K562 (cell line): Measurements from ENCODE around the gene DCP1B. TPM values are rescaled to one million over a fixed set of nuclear protein-coding genes. Genes with fewer than 3 reads are reported as not detected.
A peak's percentile ranks its signal among the peaks of the same experiment; 100 is the strongest.

Source experiments
- ATAC-seq: fragments of 200-7000 bp; cut with Tn5 transposase; 3 replicates; pipeline ENCODE4 v1.9.1; 2020; ENCODE audit warnings: moderate library complexity
- BruUV-seq: library from RNA; stranded (reverse); fragments of 400-500 nt; replicated peaks from 2 replicates; lab custom pipeline; 2021; lab: Mats Ljungman, UMichigan
- CTCF ChIA-PET: fragments of 300-600 bp; formaldehyde crosslinking; extraction: SDS; loops from one replicate; lab custom pipeline; 2021; ENCODE audit warnings: low intra/inter-chr PET ratio; lab: Yijun Ruan, JAX
- POLR2A ChIA-PET: fragments of 300-600, 350-650 bp; sonication (Branson Sonifier 250); formaldehyde crosslinking; extraction: SDS; loops from one replicate; lab custom pipeline; 2021; ENCODE audit warnings: antibody characterized with exemption, inconsistent platforms; lab: Yijun Ruan, JAX
- DNase-seq, 4 experiments: peaks; one replicate each; pipeline versions ENCODE4 v3.0.0 to v3.0.0-alpha.2; 2011 to 2018; ENCODE audit warnings: low spot score in 3 of 4, mixed read lengths in 3 of 4; ENCODE audit errors: extremely low read depth in 1 of 4
- FAIRE-seq: peaks from 2 replicates; lab custom pipeline; 2011; peaks lifted over from hg19 to GRCh38; lab: Jason Lieb, UNC
- H2AFZ ChIP-seq: 2 replicates; pipeline ENCODE4 v1.6.0; 2011; ENCODE audit warnings: low read depth, low read length, control low read depth, inconsistent platforms
- H3K27ac ChIP-seq: fragments of 200-600 bp; 3 replicates; pipeline ENCODE4 v1.8.0; 2011; ENCODE audit warnings: low read depth, mild to moderate bottlenecking, control low read depth, inconsistent platforms, low read length, moderate library complexity, mixed read lengths; ENCODE audit errors: extremely low read depth
- H3K27me3 ChIP-seq, 2 experiments: fragments of 300-600 bp in 1 of 2; 2 replicates in 1 of 2; 3 replicates in 1 of 2; pipeline versions ENCODE4 v1.6.0 to v1.8.0; 2011; ENCODE audit warnings: inconsistent platforms in 2 of 2, low read length in 2 of 2, mild to moderate bottlenecking in 1 of 2, mixed read lengths in 1 of 2, moderate library complexity in 1 of 2; ENCODE audit not compliant: control insufficient read depth in 2 of 2, insufficient read depth in 2 of 2
- H3K36me3 ChIP-seq: fragments of 300-600 bp; 3 replicates; pipeline ENCODE4 v1.8.0; 2011; ENCODE audit warnings: mild to moderate bottlenecking, low read length, inconsistent platforms; ENCODE audit not compliant: control insufficient read depth, insufficient read depth
- H3K4me1 ChIP-seq, 2 experiments: fragments of 200-600 bp in 1 of 2; replicated peaks in 1 of 2; 2 replicates in 1 of 2; 3 replicates in 1 of 2; pipeline versions ENCODE4 v1.5.1 to v1.8.0; 2011; ENCODE audit warnings: inconsistent platforms in 2 of 2, low read length in 2 of 2, mild to moderate bottlenecking in 1 of 2, mixed read lengths in 1 of 2, moderate library complexity in 1 of 2; ENCODE audit not compliant: control insufficient read depth in 2 of 2, insufficient read depth in 2 of 2
- H3K4me2 ChIP-seq: 2 replicates; pipeline ENCODE4 v1.6.1; 2011; ENCODE audit warnings: low read length, control low read depth, inconsistent platforms, mixed read lengths; ENCODE audit not compliant: insufficient read depth
- H3K4me3 ChIP-seq: fragments of 200-600 bp; sonication (generic), shearing (Covaris generic); 2 replicates; pipeline ENCODE4 v1.5.1; 2016; ENCODE audit warnings: control low read depth, inconsistent platforms
- H3K79me2 ChIP-seq: fragments of 200-600 bp; 3 replicates; pipeline ENCODE4 v1.8.0; 2011; ENCODE audit warnings: low read length, inconsistent platforms; ENCODE audit not compliant: control insufficient read depth, insufficient read depth
- H3K9ac ChIP-seq, 2 experiments: 2 replicates each; pipeline versions ENCODE4 v1.6.0 to v1.6.1; 2011; ENCODE audit warnings: low read depth in 2 of 2, low read length in 2 of 2, control low read depth in 1 of 2, inconsistent platforms in 1 of 2, mild to moderate bottlenecking in 1 of 2, mixed read lengths in 1 of 2; ENCODE audit not compliant: insufficient read depth in 1 of 2
- H3K9me1 ChIP-seq: one replicate; pipeline ENCODE4 v1.6.0; 2011; ENCODE audit warnings: inconsistent platforms, mild to moderate bottlenecking, low read length, moderate library complexity; ENCODE audit not compliant: control insufficient read depth, insufficient read depth
- H3K9me3 ChIP-seq: replicated peaks from 2 replicates; pipeline ENCODE4 v1.5.1; 2011; ENCODE audit warnings: low read depth, low read length, inconsistent platforms; ENCODE audit not compliant: control insufficient read depth, insufficient read depth
- H4K20me1 ChIP-seq: replicated peaks from 2 replicates; pipeline ENCODE4 v1.6.1; 2011; ENCODE audit warnings: low read length, inconsistent platforms, mixed read lengths; ENCODE audit not compliant: control insufficient read depth, insufficient read depth
- ATF2 ChIP-seq: sonication (generic); formaldehyde crosslinking; IDR thresholded peaks from 2 replicates; pipeline ENCODE4 v1.8.1; 2022; ENCODE audit warnings: missing genetic modification reagents
- C11orf30 ChIP-seq: fragments of 450-650 bp; IDR thresholded peaks from 2 replicates; pipeline ENCODE4 v1.6.1; 2016; ENCODE audit warnings: low read depth, mild to moderate bottlenecking
- NCOA4 ChIP-seq: fragments of 450-650 bp; IDR thresholded peaks from 2 replicates; pipeline ENCODE4 v1.6.1; 2018; ENCODE audit warnings: mild to moderate bottlenecking; ENCODE audit not compliant: partially characterized antibody
- SRSF1 ChIP-seq: fragments of 200-400 bp; formaldehyde crosslinking; IDR thresholded peaks from 2 replicates; pipeline ENCODE4 v1.6.1; 2017; ENCODE audit warnings: mild to moderate bottlenecking, low read depth, low read length, moderate library complexity
- ZBTB5 ChIP-seq: fragments of 450-650 bp; IDR thresholded peaks from 2 replicates; pipeline ENCODE4 v1.6.1; 2017; ENCODE audit warnings: antibody characterized with exemption
- ZC3H11A ChIP-seq: IDR thresholded peaks from 2 replicates; pipeline ENCODE4 v1.6.1; 2012; ENCODE audit warnings: low read depth, low read length, improper control_type of control experiment
- ZNF134 ChIP-seq: fragments of 250-450 bp; sonication (Bioruptor Pico); conservative IDR thresholded peaks from 2 replicates; pipeline ENCODE4 v1.4.0; 2020
- ZNF253 ChIP-seq: fragments of 250-450 bp; sonication (Bioruptor Pico); conservative IDR thresholded peaks from 2 replicates; pipeline ENCODE4 v1.6.1; 2021; ENCODE audit warnings: mild to moderate bottlenecking
- ZNF316 ChIP-seq: fragments of 450-650 bp; IDR thresholded peaks from 2 replicates; pipeline ENCODE4 v1.6.1; 2016
- ZNF644 ChIP-seq: fragments of 200-800 bp; sonication (Bioruptor generic); IDR thresholded peaks from 2 replicates; pipeline ENCODE4 v1.6.1; 2016; ENCODE audit warnings: low read depth, missing genetic modification characterization, missing compliant biosample characterization
- WGBS: fragments of 100-300 bp; shearing (Covaris generic); methylation state at CpG from one replicate; pipeline ENCODE4 v1.1.6; 2016; ENCODE audit warnings: low coverage, mixed read lengths; ENCODE audit not compliant: insufficient coverage; ENCODE audit errors: missing lambda C conversion rate; 5-methylcytosine and 5-hydroxymethylcytosine counted together
- in situ Hi-C: fragments of 300-500 bp; cut with MboI; formaldehyde crosslinking; loops from 4 replicates; pipeline ENCODE4 v1.15.0; 2018; ENCODE audit warnings: inconsistent platforms, mixed read lengths
- intact Hi-C: fragments of 100-400 bp; cut with micrococcal nuclease; formaldehyde crosslinking; loops from 2 replicates; pipeline ENCODE4 v1.14.2; 2022
- polyA plus RNA-seq, 8 experiments: library from polyadenylated mRNA; depleted of rRNA in 4 of 8; stranded (reverse) in 5 of 8; unstranded in 3 of 8; fragments of >200 nt; fragmentation: Nextera tagmentation in 2 of 8; fragmentation: Illumina TruSeq in 1 of 8; extraction: Ambion mirVana in 2 of 8; extraction: Trizol in 1 of 8; gene quantifications; 2 replicates each; pipeline versions ENCODE4 v1.2.1 to v1.2.3, GENCODE V29; 2011 to 2014; ENCODE audit warnings: inconsistent platforms in 1 of 8, missing spikeins in 1 of 8
- total RNA-seq, 7 experiments: library from RNA; depleted of rRNA in 6 of 7; stranded (reverse); fragments of >200 nt in 6 of 7; fragmentation: Illumina TruSeq in 2 of 7; extraction: Trizol in 2 of 7; gene quantifications; 2 replicates each; pipeline versions ENCODE4 v1.2.1 to v1.2.3, GENCODE V29; 2011 to 2021; ENCODE audit warnings: low replicate concordance in 1 of 7

The DCP1B gene
- total and polyA plus RNA-seq, 9 of the 15 experiments (the other 6 are each of a cell fraction or from before 2014, with no cell fraction given) = 0.83 to 7.3 (median 3.4) TPM

- TF ChIP-seq ATF2 (CRISPR knock-in tag) (no peak), NCOA4 (no peak), ZNF316 (peak; percentile 40; the same call in 1 of the 2 replicates), ZBTB5 (no peak), C11orf30 (peak; percentile 11; the same call in 1 of the 2 replicates)
- TF ChIP-seq, all 486 proteins: peak for 3
These were observed 10.9 kb downstream of the DCP1B start (continued) for GRCh38 chr12:1993341-1993740.

- DNase-seq (no peak), FAIRE-seq (no peak), ATAC-seq (no peak)
- H3K4me3 ChIP-seq = no peak overlapping the region
- no peak overlapping the region for H3K9ac ChIP-seq
- intact Hi-C loops (no loop called here), in situ Hi-C loops (no loop called here)
- no peaks in the 10 kb centered on the region for H3K9me3 ChIP-seq
- H2AFZ ChIP-seq = no peak overlapping the region
- no peak overlapping the region for H3K27ac ChIP-seq
- no peaks in the 10 kb centered on the region for H3K79me2 ChIP-seq
- H3K4me2 ChIP-seq = no peak overlapping the region
- H3K27me3 ChIP-seq = no peaks in the 10 kb centered on the region
- CTCF ChIA-PET = no interaction called here
- no peaks in the 10 kb centered on the region for H3K9me1 ChIP-seq
- no peaks in the 10 kb centered on the region; the same call in 1 of the 2 replicates for H4K20me1 ChIP-seq
- 35% methylated on average over 3 of the region's 3 CpGs for WGBS
- no TSS peak for BruUV-seq
- 0 out of 3 replicates have a peak, but pooled peaks cover 4% of the 10 kb centered on the region for H3K36me3 ChIP-seq
- TF ChIP-seq ZNF134 (CRISPR knock-in tag) (no peak), ZNF644 (tag) (no peak), SRSF1 (no peak), ZC3H11A (no peak), ZNF253 (CRISPR knock-in tag) (no peak)
- POLR2A ChIA-PET = interaction anchor here (0.6 kb wide), 1 partner anchor 45 kb away, joined by 3 read pairs; no protein-coding TSS in a partner anchor
- H3K4me1 ChIP-seq = no peaks in the 10 kb centered on the region
These were observed 11.5 kb downstream of the DCP1B start for GRCh38 chr12:1992732-1993131.
